Measurements from ENCODE around the gene EPHX1.

DNA sequence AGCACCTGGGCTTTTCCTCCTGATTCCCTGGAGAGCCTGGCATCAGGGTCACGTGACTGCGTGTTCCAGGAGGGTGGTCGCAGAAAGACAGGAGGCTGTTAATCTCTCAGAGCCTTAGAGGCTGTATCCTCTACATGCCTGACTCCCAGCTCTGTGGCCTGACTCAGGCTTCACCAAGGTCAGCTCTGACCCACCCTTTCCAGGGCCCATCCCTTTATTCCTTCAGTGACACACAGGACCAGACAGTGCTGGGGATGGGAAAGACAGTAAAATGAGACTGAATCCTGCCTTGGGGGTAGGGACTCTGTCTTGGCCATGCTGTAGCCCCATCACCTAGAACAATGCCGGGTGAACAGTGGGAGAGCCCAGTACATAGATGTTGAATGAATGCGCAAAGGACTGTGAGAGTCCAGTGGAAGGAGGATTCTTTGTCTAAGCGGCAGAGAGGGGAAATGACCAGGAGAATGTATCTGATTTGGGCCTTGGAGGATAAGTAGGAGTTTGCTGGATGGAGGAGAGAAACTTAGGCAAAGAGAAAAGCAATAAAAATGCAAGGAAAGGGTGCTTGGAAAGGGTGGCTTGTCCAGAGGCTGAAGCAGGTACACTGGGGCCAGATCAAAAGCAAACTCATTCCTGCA lies 33.0 kb downstream of the EPHX1 start:
- TF ChIP-seq, protein P1, sequence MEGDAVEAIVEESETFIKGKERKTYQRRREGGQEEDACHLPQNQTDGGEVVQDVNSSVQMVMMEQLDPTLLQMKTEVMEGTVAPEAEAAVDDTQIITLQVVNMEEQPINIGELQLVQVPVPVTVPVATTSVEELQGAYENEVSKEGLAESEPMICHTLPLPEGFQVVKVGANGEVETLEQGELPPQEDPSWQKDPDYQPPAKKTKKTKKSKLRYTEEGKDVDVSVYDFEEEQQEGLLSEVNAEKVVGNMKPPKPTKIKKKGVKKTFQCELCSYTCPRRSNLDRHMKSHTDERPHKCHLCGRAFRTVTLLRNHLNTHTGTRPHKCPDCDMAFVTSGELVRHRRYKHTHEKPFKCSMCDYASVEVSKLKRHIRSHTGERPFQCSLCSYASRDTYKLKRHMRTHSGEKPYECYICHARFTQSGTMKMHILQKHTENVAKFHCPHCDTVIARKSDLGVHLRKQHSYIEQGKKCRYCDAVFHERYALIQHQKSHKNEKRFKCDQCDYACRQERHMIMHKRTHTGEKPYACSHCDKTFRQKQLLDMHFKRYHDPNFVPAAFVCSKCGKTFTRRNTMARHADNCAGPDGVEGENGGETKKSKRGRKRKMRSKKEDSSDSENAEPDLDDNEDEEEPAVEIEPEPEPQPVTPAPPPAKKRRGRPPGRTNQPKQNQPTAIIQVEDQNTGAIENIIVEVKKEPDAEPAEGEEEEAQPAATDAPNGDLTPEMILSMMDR (IDR thresholded peaks at IDR 0.05), result no peak
- TF ChIP-seq POLR2A (IDR thresholded peaks at IDR 0.05) (no peak), POLR2AphosphoS5 (IDR thresholded peaks at IDR 0.05) (no peak)

Measured in breast epithelium (tissue), 3 donors.